HG02763 (cell line): Measurements from ENCODE around the gene KBTBD2.
"Not testable (repeated sequence)": the region's sequence is repeated elsewhere in the genome, so short reads cannot be mapped to it uniquely, and the experiment has no call there.

ENCODE experiments used
- ATAC-seq: cut with Tn5 transposase; IDR thresholded peaks from one replicate; pipeline ENCODE4 v1.9.1; 2021; ENCODE audit warnings: mild to moderate bottlenecking, moderate library complexity; ENCODE audit not compliant: unreplicated experiment

KBTBD2 gene

GRCh38 chr7:32857063-32857462, 34.5 kb downstream of the KBTBD2 start:
- ATAC-seq = not testable (repeated sequence)

- not testable (repeated sequence) for ATAC-seq
Observed at GRCh38 chr7:32855837-32856775, 35.5 kb downstream of the KBTBD2 start.

GRCh38 chr7:32850654-32851053, 40.9 kb downstream of the KBTBD2 start:
- ATAC-seq = not testable (repeated sequence)

GRCh38 chr7:32848655-32849054, 42.9 kb downstream of the KBTBD2 start:
- not testable (repeated sequence) for ATAC-seq

GRCh38 chr7:32846630-32847225, 44.8 kb downstream of the KBTBD2 start:
- peak; percentile 99 for ATAC-seq

- ATAC-seq = not testable (repeated sequence)
Observed at GRCh38 chr7:32844748-32845147, 46.8 kb downstream of the KBTBD2 start.

GRCh38 chr7:32843763-32844162, 47.8 kb downstream of the KBTBD2 start:
- not testable (repeated sequence) for ATAC-seq

GRCh38 chr7:32839846-32840245, 51.7 kb downstream of the KBTBD2 start:
- ATAC-seq = not testable (repeated sequence)

GRCh38 chr7:32828996-32829752, 62.4 kb downstream of the KBTBD2 start:
- not testable (repeated sequence) for ATAC-seq
